WTC11 (cell line): ENCODE measurements around the gene CDC20. TPM values are rescaled to one million over a fixed set of nuclear protein-coding genes. Genes with fewer than 3 reads are reported as not detected.
A peak's percentile ranks its signal among the peaks of the same experiment; 100 is the strongest.

ENCODE experiments used
- ATAC-seq: fragments of 200-7000 bp; cut with Tn5 transposase; 2 replicates; pipeline ENCODE4 v1.10.0; 2021; ENCODE audit warnings: mild to moderate bottlenecking, moderate library complexity
- CTCF ChIA-PET: fragments of 300-600 bp; sonication (Branson Sonifier 250); formaldehyde crosslinking; loops from one replicate; lab custom pipeline; 2021; ENCODE audit warnings: antibody characterized with exemption; lab: Charles Lee
- POLR2A ChIA-PET: fragments of 350-600 bp; sonication (Branson Sonifier 250); formaldehyde crosslinking; loops from one replicate; lab custom pipeline; 2021; ENCODE audit warnings: antibody characterized with exemption; lab: Charles Lee
- DNase-seq: peaks from one replicate; pipeline ENCODE4 v3.0.0; 2021; ENCODE audit warnings: low spot score
- H3K27ac Mint-ChIP-seq: 2 replicates; pipeline ENCODE4 v1.8.0; 2021; ENCODE audit warnings: mixed read lengths
- H3K27me3 Mint-ChIP-seq: 2 replicates; pipeline ENCODE4 v1.8.0; 2021; ENCODE audit warnings: low read depth, mild to moderate bottlenecking, moderate library complexity, mixed read lengths
- H3K36me3 Mint-ChIP-seq: 2 replicates; pipeline ENCODE4 v1.8.0; 2021; ENCODE audit warnings: mixed read lengths
- H3K4me1 Mint-ChIP-seq: 2 replicates; pipeline ENCODE4 v1.8.0; 2022; ENCODE audit warnings: mixed read lengths
- H3K4me3 Mint-ChIP-seq: 2 replicates; pipeline ENCODE4 v1.8.0; 2021; ENCODE audit warnings: mild to moderate bottlenecking, moderate library complexity, mixed read lengths
- H3K9me3 Mint-ChIP-seq: 2 replicates; pipeline ENCODE4 v1.8.0; 2021; ENCODE audit warnings: mixed read lengths
- AFF4 ChIP-seq: sonication (generic); formaldehyde crosslinking; IDR thresholded peaks from 2 replicates; pipeline ENCODE4 v1.8.1; 2023; ENCODE audit warnings: mild to moderate bottlenecking, missing genetic modification reagents, borderline replicate concordance
- CREM ChIP-seq: sonication (generic); formaldehyde crosslinking; IDR thresholded peaks from 2 replicates; pipeline ENCODE4 v1.8.1; 2022; ENCODE audit warnings: mild to moderate bottlenecking, missing genetic modification reagents, moderate library complexity
- EMX1 ChIP-seq: fragments of 250-450 bp; sonication (Bioruptor Pico); IDR thresholded peaks from 2 replicates; pipeline ENCODE4 v1.8.0; 2021; ENCODE audit warnings: mild to moderate bottlenecking
- HMGXB4 ChIP-seq: sonication (generic); formaldehyde crosslinking; IDR thresholded peaks from 2 replicates; pipeline ENCODE4 v1.8.1; 2023; ENCODE audit warnings: mild to moderate bottlenecking, moderate library complexity, missing genetic modification reagents
- IRF1 ChIP-seq: sonication (generic); formaldehyde crosslinking; IDR thresholded peaks from 2 replicates; pipeline ENCODE4 v1.8.0; 2023; ENCODE audit warnings: missing genetic modification reagents
- NR1H2 ChIP-seq: sonication (generic); formaldehyde crosslinking; IDR thresholded peaks from 2 replicates; pipeline ENCODE4 v1.9.0; 2021; ENCODE audit warnings: mild to moderate bottlenecking, moderate library complexity, missing genetic modification reagents
- NR2C2 ChIP-seq: sonication (generic); formaldehyde crosslinking; IDR thresholded peaks from 2 replicates; pipeline ENCODE4 v1.8.0; 2022; ENCODE audit warnings: mild to moderate bottlenecking, missing genetic modification reagents
- NR3C1 ChIP-seq: sonication (generic); formaldehyde crosslinking; conservative IDR thresholded peaks from 2 replicates; pipeline ENCODE4 v1.8.1; 2023; ENCODE audit warnings: low read depth, mild to moderate bottlenecking, missing genetic modification reagents
- PREB ChIP-seq: sonication (generic); formaldehyde crosslinking; IDR thresholded peaks from 2 replicates; pipeline ENCODE4 v1.8.1; 2022; ENCODE audit warnings: mild to moderate bottlenecking, missing genetic modification reagents, moderate library complexity, borderline replicate concordance
- PRRX2 ChIP-seq: fragments of 250-450 bp; sonication (Bioruptor Pico); IDR thresholded peaks from 2 replicates; pipeline ENCODE4 v1.8.0; 2021; ENCODE audit warnings: mild to moderate bottlenecking
- RORB ChIP-seq: fragments of 250-450 bp; sonication (Bioruptor Pico); IDR thresholded peaks from 2 replicates; pipeline ENCODE4 v1.9.0; 2021; ENCODE audit warnings: mild to moderate bottlenecking
- USF1 ChIP-seq: sonication (generic); formaldehyde crosslinking; IDR thresholded peaks from 2 replicates; pipeline ENCODE4 v1.8.0; 2022; ENCODE audit warnings: mild to moderate bottlenecking, missing genetic modification reagents
- ZNF138 ChIP-seq: sonication (generic); formaldehyde crosslinking; conservative IDR thresholded peaks from 2 replicates; pipeline ENCODE4 v1.8.1; 2022; ENCODE audit warnings: mild to moderate bottlenecking, moderate library complexity, missing genetic modification reagents
- ZNF425 ChIP-seq: fragments of 250-450 bp; sonication (Bioruptor Pico); conservative IDR thresholded peaks from 2 replicates; pipeline ENCODE4 v1.9.0; 2021; ENCODE audit warnings: mild to moderate bottlenecking
- ZNF671 ChIP-seq: fragments of 250-450 bp; sonication (Bioruptor Pico); IDR thresholded peaks from 2 replicates; pipeline ENCODE4 v1.8.0; 2021; ENCODE audit warnings: mild to moderate bottlenecking
- total RNA-seq: library from RNA; stranded (reverse); gene quantifications from 3 replicates; pipeline ENCODE4 v1.2.3, GENCODE V29; 2021

The CDC20 gene
- total RNA-seq, 1 experiment from 2014 or later = 280 TPM

- no peak for TF ChIP-seq USF1 (CRISPR knock-in tag)
- no peak for TF ChIP-seq PRRX2
- no peak for TF ChIP-seq EMX1 (CRISPR knock-in tag)
- TF ChIP-seq NR1H2 (CRISPR knock-in tag) = no peak
- TF ChIP-seq NR3C1 (CRISPR knock-in tag) = no peak
- no peak for TF ChIP-seq HMGXB4 (CRISPR knock-in tag)
- TF ChIP-seq PREB (CRISPR knock-in tag) = no peak
- Mint-ChIP-seq H3K4me1 (peaks cover 22% of the 10 kb centered on the region), H3K9me3 (no peaks in the 10 kb centered on the region), H3K27me3 (peaks cover 16% of the 10 kb centered on the region), H3K4me3 (no peak overlapping the region), H3K36me3 (no peaks in the 10 kb centered on the region), H3K27ac (no peak overlapping the region)
- DNase-seq (no peak), ATAC-seq (no peak)
- POLR2A ChIA-PET = no interaction called here
- CTCF ChIA-PET = interaction anchor here (1.1 kb wide), 1 partner anchor 108 kb away, joined by 4 read pairs; no protein-coding TSS in a partner anchor
Measured at GRCh38 chr1:43346636-43347035, 12.1 kb upstream of the CDC20 start.

GRCh38 chr1:43348343-43348808, 10.4 kb upstream of the CDC20 start:
- peak overlapping the region; percentile 0; the same call in 1 of the 2 replicates for H3K27ac Mint-ChIP-seq
- TF ChIP-seq NR1H2 (CRISPR knock-in tag) (no peak), IRF1 (CRISPR knock-in tag) (0 out of 2 replicates have a peak, but pooled peaks have one; percentile 37)
- CTCF ChIA-PET = interaction anchor here (0.9 to 2.9 kb wide), 4 partner anchors 10 to 435 kb away, joined by 3 to 22 read pairs (median 8); partner anchors contain the start of genes C1orf210 and CDC20

GRCh38 chr1:43348809-43349593, 9.8 kb upstream of the CDC20 start:
- DNase-seq = peak; percentile 97
- Mint-ChIP-seq H3K4me1 (peaks cover 25% of the 10 kb centered on the region), H3K9me3 (no peaks in the 10 kb centered on the region), H3K27ac (peak overlapping the region; percentile 95), H3K27me3 (peaks cover 16% of the 10 kb centered on the region), H3K4me3 (peak overlapping the region; percentile 72), H3K36me3 (no peaks in the 10 kb centered on the region)
- ChIA-PET POLR2A (interaction anchor here (0.8 to 1.8 kb wide), 7 partner anchors 9 to 502 kb away, joined by 3 to 21 read pairs (median 4); partner anchors contain the start of genes CDC20, ELOVL1, TMEM125 and ZNF691), CTCF (interaction anchor here (0.9 to 2.9 kb wide), 5 partner anchors 9 to 436 kb away, joined by 3 to 22 read pairs (median 8); partner anchors contain the start of genes C1orf210 and CDC20)
- ATAC-seq = peak; percentile 89
- TF ChIP-seq CREM (no peak), NR2C2 (CRISPR knock-in tag) (no peak), ZNF671 (CRISPR knock-in tag) (no peak), ZNF138 (no peak; the same call in 1 of the 2 replicates), AFF4 (CRISPR knock-in tag) (no peak), RORB (CRISPR knock-in tag) (no peak), ZNF425 (CRISPR knock-in tag) (no peak)

More at GRCh38 chr1:43348343-43348808, 10.4 kb upstream of the CDC20 start:
- Mint-ChIP-seq H3K4me3 (peak overlapping the region; percentile 68), H3K9me3 (no peaks in the 10 kb centered on the region), H3K4me1 (peaks cover 28% of the 10 kb centered on the region), H3K36me3 (no peaks in the 10 kb centered on the region), H3K27me3 (peaks cover 16% of the 10 kb centered on the region)
- POLR2A ChIA-PET = interaction anchor here (0.8 to 1.8 kb wide), 7 partner anchors 10 to 502 kb away, joined by 3 to 21 read pairs (median 4); partner anchors contain the start of genes CDC20, ELOVL1, TMEM125 and ZNF691
- ATAC-seq = peak; percentile 7
- no peak for DNase-seq
